Osteocyte (in vitro differentiated cells): ENCODE measurements around the gene PPWD1. TPM values are rescaled to one million over a fixed set of nuclear protein-coding genes. Genes with fewer than 3 reads are reported as not detected.

Experiments used
- DNase-seq: peaks from one replicate; pipeline ENCODE4 v3.0.0; 2021; ENCODE audit warnings: mixed read lengths; ENCODE audit not compliant: unreplicated experiment; ENCODE audit errors: extremely low spot score
- H3K27ac Mint-ChIP-seq: one replicate; pipeline ENCODE4 v1.8.0; 2021; ENCODE audit warnings: mild to moderate bottlenecking, mixed read lengths; ENCODE audit not compliant: unreplicated experiment
- H3K27me3 Mint-ChIP-seq: one replicate; pipeline ENCODE4 v1.8.0; 2021; ENCODE audit warnings: mixed read lengths; ENCODE audit not compliant: unreplicated experiment
- H3K36me3 Mint-ChIP-seq: one replicate; pipeline ENCODE4 v1.8.0; 2021; ENCODE audit warnings: mixed read lengths; ENCODE audit not compliant: unreplicated experiment
- H3K4me1 Mint-ChIP-seq: one replicate; pipeline ENCODE4 v1.8.0; 2021; ENCODE audit warnings: mixed read lengths; ENCODE audit not compliant: unreplicated experiment
- H3K4me3 Mint-ChIP-seq: one replicate; pipeline ENCODE4 v1.8.0; 2021; ENCODE audit warnings: mild to moderate bottlenecking, moderate library complexity, mixed read lengths; ENCODE audit not compliant: unreplicated experiment
- H3K9me3 Mint-ChIP-seq: one replicate; pipeline ENCODE4 v1.8.0; 2021; ENCODE audit warnings: mixed read lengths; ENCODE audit not compliant: unreplicated experiment
- long read RNA-seq: library from polyadenylated mRNA; unstranded; transcript quantifications from one replicate; pipeline ENCODE4 v2.0.0, GENCODE V29; 2021
- total RNA-seq: library from RNA; stranded (reverse); gene quantifications from 2 replicates; pipeline ENCODE4 v1.2.1, GENCODE V29; 2021
- TF ChIP-seq, protein P1 (sequence below): fragments of 200-600 bp; sonication (generic); IDR thresholded peaks from 2 replicates; pipeline ENCODE4 v1.5.0; 2021; ENCODE audit warnings: antibody characterized with exemption, mild to moderate bottlenecking, moderate library complexity

The PPWD1 gene
- 28.6 and 33.2 TPM in 2 replicates for total RNA-seq
- long read RNA-seq, transcript PPWD1-201 (11 exons, 2,166 nt) = major isoform, 147 of 162 reads
- long read RNA-seq, partial matches to known transcripts = 3 of 162 reads
- long read RNA-seq, other reads (novel, unspliced or antisense) = 11 of 162 reads

- Mint-ChIP-seq H3K36me3 (peaks cover 6% of the 10 kb centered on the region), H3K27me3 (no peaks in the 10 kb centered on the region), H3K4me3 (peak within 1 kb of the TSS; percentile 97), H3K4me1 (peaks cover 36% of the 10 kb centered on the region), H3K9me3 (no peaks in the 10 kb centered on the region), H3K27ac (peak within 1 kb of the TSS; percentile 99)
- peak; percentile 97 for DNase-seq
- TF ChIP-seq, protein P1, sequence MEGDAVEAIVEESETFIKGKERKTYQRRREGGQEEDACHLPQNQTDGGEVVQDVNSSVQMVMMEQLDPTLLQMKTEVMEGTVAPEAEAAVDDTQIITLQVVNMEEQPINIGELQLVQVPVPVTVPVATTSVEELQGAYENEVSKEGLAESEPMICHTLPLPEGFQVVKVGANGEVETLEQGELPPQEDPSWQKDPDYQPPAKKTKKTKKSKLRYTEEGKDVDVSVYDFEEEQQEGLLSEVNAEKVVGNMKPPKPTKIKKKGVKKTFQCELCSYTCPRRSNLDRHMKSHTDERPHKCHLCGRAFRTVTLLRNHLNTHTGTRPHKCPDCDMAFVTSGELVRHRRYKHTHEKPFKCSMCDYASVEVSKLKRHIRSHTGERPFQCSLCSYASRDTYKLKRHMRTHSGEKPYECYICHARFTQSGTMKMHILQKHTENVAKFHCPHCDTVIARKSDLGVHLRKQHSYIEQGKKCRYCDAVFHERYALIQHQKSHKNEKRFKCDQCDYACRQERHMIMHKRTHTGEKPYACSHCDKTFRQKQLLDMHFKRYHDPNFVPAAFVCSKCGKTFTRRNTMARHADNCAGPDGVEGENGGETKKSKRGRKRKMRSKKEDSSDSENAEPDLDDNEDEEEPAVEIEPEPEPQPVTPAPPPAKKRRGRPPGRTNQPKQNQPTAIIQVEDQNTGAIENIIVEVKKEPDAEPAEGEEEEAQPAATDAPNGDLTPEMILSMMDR = no peak
Measured at GRCh38 chr5:65562731-65563701, at the start of gene PPWD1, which contains the start of gene CENPK. PPWD1 (plus strand) TSS chr5:65563296; CDS start chr5:65563311, 15 bp downstream. CENPK (minus strand) TSS chr5:65563168; CDS start chr5:65554907, 8,261 bp downstream.

DNA sequence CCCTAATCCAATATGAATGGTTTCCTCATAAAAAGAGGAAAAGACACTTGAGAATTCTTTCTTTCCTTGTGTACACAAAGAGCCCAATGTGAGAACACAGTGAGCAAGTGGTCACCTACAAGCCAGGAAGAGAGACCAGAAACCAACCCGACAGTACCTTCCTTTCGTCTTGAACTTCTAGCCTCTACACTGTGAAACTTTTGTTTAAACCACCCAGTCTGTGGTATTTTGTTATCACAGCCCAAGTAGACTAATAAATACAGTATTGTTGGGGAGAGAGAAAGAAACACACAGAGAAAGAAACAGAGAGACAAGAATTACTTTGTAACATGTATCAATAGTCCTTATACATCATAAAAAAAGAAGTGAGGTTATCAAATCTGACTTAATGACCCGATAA lies 37.4 kb upstream of the PPWD1 start:
- no peak overlapping the region for H3K27ac Mint-ChIP-seq

GRCh38 chr5:65530904-65531303 lies 32.2 kb upstream of the PPWD1 start:
- TF ChIP-seq, protein P1 = no peak
- H3K27me3 Mint-ChIP-seq = no peaks in the 10 kb centered on the region
- H3K27ac Mint-ChIP-seq = no peak overlapping the region
- H3K36me3 Mint-ChIP-seq = no peaks in the 10 kb centered on the region
- no peak overlapping the region for H3K4me3 Mint-ChIP-seq
- H3K4me1 Mint-ChIP-seq = no peaks in the 10 kb centered on the region
- no peak for DNase-seq
- H3K9me3 Mint-ChIP-seq = no peaks in the 10 kb centered on the region

More for the DNA sequence above, 37.4 kb upstream of the PPWD1 start:
- H3K4me3 Mint-ChIP-seq = no peak overlapping the region
- no peak for DNase-seq
- no peaks in the 10 kb centered on the region for H3K36me3 Mint-ChIP-seq
- no peaks in the 10 kb centered on the region for H3K4me1 Mint-ChIP-seq
- H3K9me3 Mint-ChIP-seq = no peaks in the 10 kb centered on the region
- TF ChIP-seq, protein P1 = no peak
- H3K27me3 Mint-ChIP-seq = no peaks in the 10 kb centered on the region

DNA sequence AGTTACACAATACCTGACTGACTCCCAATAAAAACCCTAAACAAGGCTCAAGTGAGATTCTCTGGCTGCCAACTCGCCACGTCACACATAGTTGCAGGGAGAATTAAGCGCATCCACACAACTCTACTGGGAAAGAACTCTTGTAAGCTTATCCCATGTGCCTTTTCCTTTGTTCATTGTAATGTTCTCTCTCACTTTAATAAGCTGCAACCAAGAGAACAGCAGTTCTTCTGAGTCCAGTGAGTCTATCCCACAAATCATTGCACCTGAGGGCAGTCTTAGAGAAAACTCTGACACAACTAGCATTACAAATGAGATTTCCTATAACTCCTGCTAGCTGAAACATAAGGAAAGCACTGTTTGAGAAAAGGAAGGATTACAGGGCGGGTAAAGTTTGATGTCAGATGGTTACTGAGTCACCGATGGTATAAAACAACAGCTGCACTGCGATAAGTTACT lies 27.5 kb upstream of the PPWD1 start:
- H3K9me3 Mint-ChIP-seq = no peaks in the 10 kb centered on the region
- no peak for DNase-seq

More for the DNA sequence above, 27.5 kb upstream of the PPWD1 start:
- H3K4me3 Mint-ChIP-seq = no peak overlapping the region
- H3K27me3 Mint-ChIP-seq = no peaks in the 10 kb centered on the region
- TF ChIP-seq, protein P1 = no peak
- no peak overlapping the region for H3K27ac Mint-ChIP-seq
- H3K4me1 Mint-ChIP-seq = no peaks in the 10 kb centered on the region
- peaks cover 3% of the 10 kb centered on the region for H3K36me3 Mint-ChIP-seq
